Measurements from ENCODE around the gene HYOU1.
"Not testable (repeated sequence)": the region's sequence is repeated elsewhere in the genome, so short reads cannot be mapped to it uniquely, and the experiment has no call there.

- not testable (repeated sequence) for TF ChIP-seq CTCF (IDR thresholded peaks at IDR 0.05 in 4 of 5, conservative IDR thresholded peaks at IDR 0.05 in 1 of 5); POLR2A (IDR thresholded peaks at IDR 0.05)
Measured at GRCh38 chr11:119059128-119059527, 2.1 kb upstream of the HYOU1 start.
